Liver (tissue), 9 donors: ENCODE measurements around the gene DAAM1. TPM values are rescaled to one million over a fixed set of nuclear protein-coding genes. Genes with fewer than 3 reads are reported as not detected.

Experiments
- DNase-seq: peaks from one replicate; pipeline ENCODE4 v3.0.0-alpha.2; 2017; ENCODE audit warnings: low spot score
- H3K27ac ChIP-seq, 2 donors: one replicate each; pipeline ENCODE4 v1.7.0; 2013; ENCODE audit warnings: inconsistent platforms in 2 of 2, low read length in 2 of 2, control low read depth in 1 of 2, low read depth in 1 of 2, mild to moderate bottlenecking in 1 of 2
- H3K27me3 ChIP-seq, 4 donors: one replicate each; pipeline versions ENCODE4 v1.6.1 to v1.7.0; 2013; ENCODE audit warnings: low read length in 3 of 4, inconsistent platforms in 1 of 4, mild to moderate bottlenecking in 1 of 4, moderate library complexity in 1 of 4; ENCODE audit not compliant: control insufficient read depth in 4 of 4, insufficient read depth in 4 of 4
- H3K36me3 ChIP-seq, 4 donors: one replicate each; pipeline versions ENCODE4 v1.6.1 to v1.7.0; 2013; ENCODE audit warnings: low read length in 3 of 4, mild to moderate bottlenecking in 3 of 4, low read depth in 1 of 4, moderate library complexity in 1 of 4; ENCODE audit not compliant: control insufficient read depth in 4 of 4, insufficient read depth in 3 of 4
- H3K4me1 ChIP-seq, 4 donors: one replicate each; pipeline versions ENCODE4 v1.6.1 to v1.7.0; 2013; ENCODE audit warnings: low read length in 3 of 4, mild to moderate bottlenecking in 3 of 4, moderate library complexity in 1 of 4; ENCODE audit not compliant: control insufficient read depth in 4 of 4, insufficient read depth in 4 of 4
- H3K4me3 ChIP-seq, 3 donors: one replicate each; pipeline versions ENCODE4 v1.6.1 to v1.7.0; 2013; ENCODE audit warnings: low read length in 3 of 3, control low read depth in 1 of 3, low read depth in 1 of 3, mild to moderate bottlenecking in 1 of 3
- H3K9ac ChIP-seq, 2 donors: one replicate each; pipeline ENCODE4 v1.7.0; 2013; ENCODE audit warnings: low read length in 2 of 2, mild to moderate bottlenecking in 2 of 2, moderate library complexity in 2 of 2, control low read depth in 1 of 2, low read depth in 1 of 2
- H3K9me3 ChIP-seq, 4 donors: one replicate each; pipeline versions ENCODE4 v1.6.1 to v1.7.0; 2013; ENCODE audit warnings: low read length in 3 of 4; ENCODE audit not compliant: control insufficient read depth in 4 of 4
- CTCF ChIP-seq: fragments of 150-350 bp; IDR thresholded peaks from 2 replicates; pipeline ENCODE4 v1.5.1; 2017; ENCODE audit warnings: improper control_type of control experiment, low read depth, low read length; ENCODE audit not compliant: missing input control
- EGR1 ChIP-seq, 2 donors: IDR thresholded peaks; 2 replicates each; pipeline ENCODE4 v1.6.1; 2016 to 2018; ENCODE audit warnings: antibody characterized with exemption in 2 of 2, low read depth in 2 of 2
- FOXA2 ChIP-seq: IDR thresholded peaks from 2 replicates; pipeline ENCODE4 v1.6.1; 2016; ENCODE audit warnings: antibody characterized with exemption
- HNF4A ChIP-seq, 2 donors: conservative IDR thresholded peaks; 2 replicates each; pipeline ENCODE4 v1.6.1; 2016; ENCODE audit warnings: antibody characterized with exemption in 2 of 2, mild to moderate bottlenecking in 2 of 2
- HNF4G ChIP-seq: IDR thresholded peaks from 2 replicates; pipeline ENCODE4 v1.6.1; 2016; ENCODE audit warnings: antibody characterized with exemption
- JUND ChIP-seq, 2 donors: IDR thresholded peaks; 2 replicates each; pipeline ENCODE4 v1.6.1; 2016; ENCODE audit warnings: antibody characterized with exemption in 2 of 2
- MAX ChIP-seq: IDR thresholded peaks from 2 replicates; pipeline ENCODE4 v1.6.1; 2016; ENCODE audit warnings: antibody characterized with exemption
- NR2F2 ChIP-seq: IDR thresholded peaks from 2 replicates; pipeline ENCODE4 v1.6.1; 2016; ENCODE audit warnings: antibody characterized with exemption
- RAD21 ChIP-seq, 2 donors: IDR thresholded peaks; 2 replicates each; pipeline ENCODE4 v1.6.1; 2016; ENCODE audit warnings: antibody characterized with exemption in 2 of 2, mild to moderate bottlenecking in 2 of 2
- RXRA ChIP-seq, 2 donors: IDR thresholded peaks; 2 replicates each; pipeline ENCODE4 v1.6.1; 2017 to 2018; ENCODE audit warnings: antibody characterized with exemption in 2 of 2, mild to moderate bottlenecking in 1 of 2
- SP1 ChIP-seq: IDR thresholded peaks from 2 replicates; pipeline ENCODE4 v1.6.1; 2018; ENCODE audit warnings: antibody characterized with exemption, mild to moderate bottlenecking
- TAF1 ChIP-seq: conservative IDR thresholded peaks from 2 replicates; pipeline ENCODE4 v1.6.1; 2016; ENCODE audit warnings: antibody characterized with exemption, mild to moderate bottlenecking
- ZBTB33 ChIP-seq: IDR thresholded peaks from 2 replicates; pipeline ENCODE4 v1.6.1; 2016; ENCODE audit warnings: antibody characterized with exemption
- WGBS: extraction: QIAGEN DNeasy Blood & Tissue Kit; methylation state at CpG from one replicate; pipeline ENCODE4 v1.1.7; 2013; 5-methylcytosine and 5-hydroxymethylcytosine counted together
- polyA plus RNA-seq, 2 donors: library from polyadenylated mRNA; stranded (reverse) in 1 of 2; unstranded in 1 of 2; fragments of 200-250 nt in 1 of 2; fragments of >200 nt in 1 of 2; fragmentation: Nextera tagmentation in 1 of 2; extraction: Ambion mirVana in 1 of 2; gene quantifications; one replicate each; pipeline versions ENCODE4 v1.2.1 to v1.2.3, GENCODE V29; 2013 to 2015
- total RNA-seq, 2 donors: library from RNA; depleted of rRNA; stranded (reverse); fragments of >200 nt; gene quantifications; one replicate each; pipeline ENCODE4 v1.2.3, GENCODE V29; 2014
- donor health status: healthy.
- donor health status: healthy.
- donor health status: healthy.
- donor health status: healthy.
- donor health status: healthy.

Gene DAAM1
- total and polyA plus RNA-seq, 4 donors, result 9.5 to 28.4 (median 18.5) TPM

GRCh38 chr14:59206892-59207291, 18.4 kb downstream of the DAAM1 start:
- 93% methylated on average over 2 of the region's 2 CpGs for WGBS
- H3K9ac ChIP-seq, result no peak overlapping the region

GRCh38 chr14:59207506-59207933, 19.1 kb downstream of the DAAM1 start:
- H3K4me3 ChIP-seq, result no peak overlapping the region
- TF ChIP-seq RXRA (IDR thresholded peaks at IDR 0.05) (no peak), HNF4A (conservative IDR thresholded peaks at IDR 0.05) (no peak), CTCF (no peak), MAX (no peak), TAF1 (no peak), ZBTB33 (no peak)

More at GRCh38 chr14:59206892-59207291, 18.4 kb downstream of the DAAM1 start:
- Histone ChIP-seq H3K36me3 (no peaks in the 10 kb centered on the region), H3K4me3 (no peak overlapping the region), H3K27me3 (no peaks in the 10 kb centered on the region), H3K27ac (no peak overlapping the region), H3K9me3 (no peaks in the 10 kb centered on the region), H3K4me1 (peaks cover 0 to 9% (median 1%) of the 10 kb centered on the region in 4 donors)
- DNase-seq, result no peak
- TF ChIP-seq EGR1 (IDR thresholded peaks at IDR 0.05; ENCODE audit: low read depth in 2 of 2) (no peak), CTCF (no peak), HNF4A (conservative IDR thresholded peaks at IDR 0.05) (no peak), NR2F2 (no peak), FOXA2 (no peak), SP1 (no peak), RAD21 (IDR thresholded peaks at IDR 0.05) (no peak), HNF4G (no peak), JUND (IDR thresholded peaks at IDR 0.05) (no peak)

More at GRCh38 chr14:59207506-59207933, 19.1 kb downstream of the DAAM1 start:
- H3K4me1 ChIP-seq, result peaks cover 0 to 7% (median 1%) of the 10 kb centered on the region in 4 donors
- no peak for DNase-seq
- no peaks in the 10 kb centered on the region for H3K9me3 ChIP-seq
- H3K36me3 ChIP-seq, result no peaks in the 10 kb centered on the region
- no peaks in the 10 kb centered on the region for H3K27me3 ChIP-seq
- H3K9ac ChIP-seq, result no peak overlapping the region
- WGBS, result 89% methylated on average over 5 of the region's 5 CpGs
- no peak overlapping the region for H3K27ac ChIP-seq
